DOHH2 (cell line): Measurements from ENCODE around the gene NOL4L.

ENCODE experiments used
- H3F3A ChIP-seq: fragments of 200-600 bp; sonication (generic), shearing (Covaris generic); 2 replicates; pipeline ENCODE4 v1.6.0; 2016; ENCODE audit warnings: antibody characterized with exemption, mild to moderate bottlenecking; ENCODE audit not compliant: control insufficient read depth, insufficient read depth
- H3K27ac ChIP-seq: fragments of 200-600 bp; sonication (generic); 2 replicates; pipeline ENCODE4 v1.5.1; 2014; ENCODE audit warnings: low read depth, mild to moderate bottlenecking, low read length, moderate library complexity
- H3K27me3 ChIP-seq: fragments of 200-600 bp; sonication (generic); 2 replicates; pipeline ENCODE4 v1.6.1; 2014; ENCODE audit warnings: mild to moderate bottlenecking, low read length, mixed read lengths; ENCODE audit not compliant: control insufficient read depth
- H3K36me3 ChIP-seq: fragments of 200-600 bp; sonication (generic); 2 replicates; pipeline ENCODE4 v1.6.1; 2014; ENCODE audit warnings: mild to moderate bottlenecking, low read length, moderate library complexity, mixed read lengths; ENCODE audit not compliant: control insufficient read depth
- H3K4me1 ChIP-seq: fragments of 200-600 bp; sonication (generic); 2 replicates; pipeline ENCODE4 v1.6.1; 2014; ENCODE audit warnings: mild to moderate bottlenecking, low read length, mixed read lengths; ENCODE audit not compliant: control insufficient read depth
- H3K4me2 ChIP-seq: fragments of 200-600 bp; sonication (generic); 2 replicates; pipeline ENCODE4 v1.6.0; 2014; ENCODE audit warnings: mild to moderate bottlenecking, low read length, moderate library complexity
- H3K4me3 ChIP-seq: fragments of 200-600 bp; sonication (generic); 2 replicates; pipeline ENCODE4 v1.5.1; 2014; ENCODE audit warnings: mild to moderate bottlenecking, low read length, mixed read lengths
- H3K79me2 ChIP-seq: fragments of 200-600 bp; sonication (generic); 2 replicates; pipeline ENCODE4 v1.6.1; 2014; ENCODE audit warnings: mild to moderate bottlenecking, low read length, mixed read lengths; ENCODE audit not compliant: control insufficient read depth
- H3K9me2 ChIP-seq: fragments of 200-600 bp; sonication (generic); replicated peaks from 2 replicates; pipeline ENCODE4 v1.6.1; 2014; ENCODE audit warnings: mild to moderate bottlenecking, low read length, mixed read lengths; ENCODE audit not compliant: control insufficient read depth
- H3K9me3 ChIP-seq: fragments of 200-600 bp; sonication (generic); 2 replicates; pipeline ENCODE4 v1.6.1; 2014; ENCODE audit warnings: antibody characterized with exemption, low read length, mixed read lengths; ENCODE audit not compliant: control insufficient read depth, insufficient read depth
- H4K20me1 ChIP-seq: fragments of 200-600 bp; sonication (generic); 2 replicates; pipeline ENCODE4 v1.6.0; 2014; ENCODE audit warnings: low read depth, mild to moderate bottlenecking, antibody characterized with exemption, low read length, moderate library complexity; ENCODE audit not compliant: control insufficient read depth, insufficient read depth
- CTCF ChIP-seq: fragments of 200-600 bp; sonication (generic); IDR thresholded peaks from one replicate; pipeline ENCODE4 v1.5.1; 2014; ENCODE audit warnings: antibody characterized with exemption, mild to moderate bottlenecking, low read depth, low read length; ENCODE audit not compliant: poor library complexity, severe bottlenecking
- EZH2phosphoT487 ChIP-seq: fragments of 200-600 bp; sonication (generic); IDR thresholded peaks from 2 replicates; pipeline ENCODE4 v1.6.1; 2017; ENCODE audit warnings: borderline replicate concordance, mild to moderate bottlenecking, antibody characterized with exemption, low read length, moderate library complexity, mixed read lengths

The NOL4L gene

GRCh38 chr20:32429343-32429742 is 155.8 kb downstream of the NOL4L start:
- no peaks in the 10 kb centered on the region; the same call in 1 of the 2 replicates for H3F3A ChIP-seq
- no peaks in the 10 kb centered on the region for H3K27me3 ChIP-seq
- no peak overlapping the region for H3K4me3 ChIP-seq
- no peaks in the 10 kb centered on the region for H3K4me1 ChIP-seq
- H3K79me2 ChIP-seq: peaks cover 13% of the 10 kb centered on the region
- H3K9me2 ChIP-seq: no peaks in the 10 kb centered on the region
- no peaks in the 10 kb centered on the region for H3K9me3 ChIP-seq
- no peak overlapping the region for H3K4me2 ChIP-seq
- H4K20me1 ChIP-seq: no peaks in the 10 kb centered on the region
- TF ChIP-seq EZH2phosphoT487 (no peak), CTCF (no peak)
- H3K36me3 ChIP-seq: peaks cover 71% of the 10 kb centered on the region
- no peak overlapping the region for H3K27ac ChIP-seq

GRCh38 chr20:32427996-32428395 is 157.1 kb downstream of the NOL4L start:
- H3K4me3 ChIP-seq: no peak overlapping the region
- TF ChIP-seq CTCF: no peak
- no peak for TF ChIP-seq EZH2phosphoT487
- H3K27ac ChIP-seq: no peak overlapping the region
- no peaks in the 10 kb centered on the region for H3K9me3 ChIP-seq
- no peaks in the 10 kb centered on the region for H4K20me1 ChIP-seq
- no peaks in the 10 kb centered on the region for H3K27me3 ChIP-seq
- no peaks in the 10 kb centered on the region for H3K9me2 ChIP-seq
- H3F3A ChIP-seq: no peaks in the 10 kb centered on the region; the same call in 1 of the 2 replicates
- H3K36me3 ChIP-seq: peaks cover 58% of the 10 kb centered on the region
- no peaks in the 10 kb centered on the region for H3K4me1 ChIP-seq
- H3K4me2 ChIP-seq: no peak overlapping the region
- H3K79me2 ChIP-seq: peaks cover 19% of the 10 kb centered on the region

GRCh38 chr20:32421290-32421689 is 163.8 kb downstream of the NOL4L start:
- Histone ChIP-seq H3F3A (0 out of 2 replicates have a peak, but pooled peaks cover 3% of the 10 kb centered on the region), H3K9me2 (no peaks in the 10 kb centered on the region), H3K27ac (no peak overlapping the region), H3K4me1 (no peaks in the 10 kb centered on the region), H3K4me3 (no peak overlapping the region), H3K9me3 (no peaks in the 10 kb centered on the region), H3K36me3 (peaks cover 3% of the 10 kb centered on the region; the same call in 1 of the 2 replicates), H4K20me1 (0 out of 2 replicates have a peak, but pooled peaks cover 2% of the 10 kb centered on the region), H3K79me2 (peaks cover 58% of the 10 kb centered on the region), H3K4me2 (no peak overlapping the region), H3K27me3 (no peaks in the 10 kb centered on the region)
- TF ChIP-seq CTCF: no peak
- no peak for TF ChIP-seq EZH2phosphoT487

GRCh38 chr20:32418376-32418775 is 166.8 kb downstream of the NOL4L start:
- Histone ChIP-seq H3K36me3 (peaks cover 4% of the 10 kb centered on the region), H3K4me2 (no peak overlapping the region), H3K9me2 (no peaks in the 10 kb centered on the region), H3K27me3 (no peaks in the 10 kb centered on the region), H3K9me3 (no peaks in the 10 kb centered on the region), H4K20me1 (0 out of 2 replicates have a peak, but pooled peaks cover 2% of the 10 kb centered on the region), H3K4me1 (no peaks in the 10 kb centered on the region), H3K79me2 (peaks cover 66% of the 10 kb centered on the region), H3K27ac (no peak overlapping the region), H3F3A (0 out of 2 replicates have a peak, but pooled peaks cover 3% of the 10 kb centered on the region), H3K4me3 (no peak overlapping the region)
- TF ChIP-seq CTCF (no peak), EZH2phosphoT487 (no peak)
